Stimulated activated naive B cell treated with anti-CD40 and anti-IgM and Interleukin-4, amounts not matched to agents 10 μg/mL and 1 μg/mL and 100 μg/mL, for 72 hours (primary cell): Measurements from ENCODE around the gene PBX1.
"Not testable (repeated sequence)": the region's sequence is repeated elsewhere in the genome, so short reads cannot be mapped to it uniquely, and the experiment has no call there.

Experiments
- ATAC-seq, 2 donors: fragments of 150-1000 bp; cut with Tn5 transposase; replicated peaks; 2 replicates each; pipeline ENCODE4 v1.10.0; 2021; ENCODE audit warnings: moderate library complexity in 1 of 2
- DNase-seq: peaks from one replicate; pipeline ENCODE4 v3.0.0; 2021
- H3K27ac Mint-ChIP-seq: one replicate; pipeline ENCODE4 v1.8.0; 2022; ENCODE audit warnings: mild to moderate bottlenecking, mixed read lengths
- H3K27me3 Mint-ChIP-seq, 2 donors: one replicate each; pipeline ENCODE4 v1.8.0; 2022; ENCODE audit warnings: mixed read lengths in 2 of 2
- H3K36me3 Mint-ChIP-seq, 2 donors: one replicate each; pipeline ENCODE4 v1.8.0; 2022; ENCODE audit warnings: mixed read lengths in 2 of 2, mild to moderate bottlenecking in 1 of 2
- H3K4me1 Mint-ChIP-seq, 2 donors: one replicate each; pipeline ENCODE4 v1.8.0; 2022; ENCODE audit warnings: mixed read lengths in 2 of 2, mild to moderate bottlenecking in 1 of 2
- H3K4me3 Mint-ChIP-seq, 2 donors: one replicate each; pipeline ENCODE4 v1.8.0; 2022; ENCODE audit warnings: mild to moderate bottlenecking in 2 of 2, mixed read lengths in 2 of 2, moderate library complexity in 1 of 2
- H3K9me3 Mint-ChIP-seq, 2 donors: one replicate each; pipeline ENCODE4 v1.8.0; 2022; ENCODE audit warnings: mixed read lengths in 2 of 2, mild to moderate bottlenecking in 1 of 2

PBX1 gene

GRCh38 chr1:164558461-164559341 lies at the start of gene PBX1:
PBX1 (plus strand) TSS chr1:164559184.
- peaks cover 0 to 2% of the 10 kb centered on the region in 2 donors for H3K9me3 Mint-ChIP-seq
- ATAC-seq (peak; percentile 100), DNase-seq (peak; percentile 70)
- H3K27me3 Mint-ChIP-seq: peaks cover 24 to 31% of the 10 kb centered on the region in 2 donors
- peak within 1 kb of the TSS; percentile 72 to 74 for H3K4me3 Mint-ChIP-seq
- H3K27ac Mint-ChIP-seq: no peak within 1 kb of the TSS
- no peaks in the 10 kb centered on the region for H3K36me3 Mint-ChIP-seq
- H3K4me1 Mint-ChIP-seq: peaks cover 2 to 13% of the 10 kb centered on the region in 2 donors

- no peak for ATAC-seq
- no peaks in the 10 kb centered on the region for H3K4me1 Mint-ChIP-seq
- H3K36me3 Mint-ChIP-seq: no peaks in the 10 kb centered on the region
- no peak overlapping the region for H3K4me3 Mint-ChIP-seq
- DNase-seq: no peak
- no peak overlapping the region for H3K27ac Mint-ChIP-seq
- no peaks in the 10 kb centered on the region for H3K27me3 Mint-ChIP-seq
- H3K9me3 Mint-ChIP-seq: peaks cover 0 to 2% of the 10 kb centered on the region in 2 donors
Observed at GRCh38 chr1:164510435-164510834, 48.5 kb upstream of the PBX1 start.

GRCh38 chr1:164511001-164511705 lies 47.8 kb upstream of the PBX1 start:
- H3K27ac Mint-ChIP-seq: no peak overlapping the region
- no peaks in the 10 kb centered on the region for H3K9me3 Mint-ChIP-seq
- H3K4me3 Mint-ChIP-seq: no peak overlapping the region
- no peak for DNase-seq
- H3K36me3 Mint-ChIP-seq: no peaks in the 10 kb centered on the region
- no peak for ATAC-seq
- H3K4me1 Mint-ChIP-seq: no peaks in the 10 kb centered on the region
- no peaks in the 10 kb centered on the region for H3K27me3 Mint-ChIP-seq

- no peak for ATAC-seq
- no peak for DNase-seq
- no peaks in the 10 kb centered on the region for H3K36me3 Mint-ChIP-seq
- no peak overlapping the region for H3K4me3 Mint-ChIP-seq
- no peak overlapping the region for H3K27ac Mint-ChIP-seq
- no peaks in the 10 kb centered on the region for H3K9me3 Mint-ChIP-seq
- H3K4me1 Mint-ChIP-seq: no peaks in the 10 kb centered on the region
- no peaks in the 10 kb centered on the region for H3K27me3 Mint-ChIP-seq
Observed at GRCh38 chr1:164515231-164515630, 43.8 kb upstream of the PBX1 start.

GRCh38 chr1:164515711-164516331 lies 43.2 kb upstream of the PBX1 start:
- no peak for DNase-seq
- H3K9me3 Mint-ChIP-seq: no peaks in the 10 kb centered on the region
- no peaks in the 10 kb centered on the region for H3K36me3 Mint-ChIP-seq
- no peak for ATAC-seq
- no peak overlapping the region for H3K27ac Mint-ChIP-seq
- H3K27me3 Mint-ChIP-seq: no peaks in the 10 kb centered on the region
- no peak overlapping the region for H3K4me3 Mint-ChIP-seq
- no peaks in the 10 kb centered on the region for H3K4me1 Mint-ChIP-seq

- H3K4me3 Mint-ChIP-seq: no peak overlapping the region
Observed at GRCh38 chr1:164516591-164516990, 42.4 kb upstream of the PBX1 start.

GRCh38 chr1:164518692-164519332 lies 40.2 kb upstream of the PBX1 start:
- no peak overlapping the region for H3K27ac Mint-ChIP-seq
- H3K27me3 Mint-ChIP-seq: no peaks in the 10 kb centered on the region
- no peaks in the 10 kb centered on the region for H3K9me3 Mint-ChIP-seq
- H3K36me3 Mint-ChIP-seq: no peaks in the 10 kb centered on the region
- H3K4me1 Mint-ChIP-seq: no peaks in the 10 kb centered on the region
- no peak for ATAC-seq
- no peak overlapping the region for H3K4me3 Mint-ChIP-seq
- DNase-seq: no peak

More at GRCh38 chr1:164516591-164516990, 42.4 kb upstream of the PBX1 start:
- Mint-ChIP-seq H3K27ac (no peak overlapping the region), H3K9me3 (no peaks in the 10 kb centered on the region), H3K36me3 (no peaks in the 10 kb centered on the region), H3K27me3 (no peaks in the 10 kb centered on the region), H3K4me1 (no peaks in the 10 kb centered on the region)
- no peak for DNase-seq
- ATAC-seq: no peak

GRCh38 chr1:164519426-164519825 lies 39.6 kb upstream of the PBX1 start:
- Mint-ChIP-seq H3K27ac (no peak overlapping the region), H3K27me3 (no peaks in the 10 kb centered on the region), H3K4me3 (no peak overlapping the region), H3K9me3 (no peaks in the 10 kb centered on the region), H3K4me1 (no peaks in the 10 kb centered on the region), H3K36me3 (no peaks in the 10 kb centered on the region)
- DNase-seq: no peak
- no peak for ATAC-seq

GRCh38 chr1:164524810-164525209 lies 34.2 kb upstream of the PBX1 start:
- H3K27me3 Mint-ChIP-seq: no peaks in the 10 kb centered on the region
- no peak for ATAC-seq
- peaks cover 2 to 4% of the 10 kb centered on the region in 2 donors for H3K36me3 Mint-ChIP-seq
- no peak for DNase-seq
- H3K4me3 Mint-ChIP-seq: no peak overlapping the region
- no peak overlapping the region for H3K27ac Mint-ChIP-seq
- H3K9me3 Mint-ChIP-seq: peaks cover 6 to 10% of the 10 kb centered on the region in 2 donors
- no peaks in the 10 kb centered on the region for H3K4me1 Mint-ChIP-seq

GRCh38 chr1:164534863-164535610 lies 23.9 kb upstream of the PBX1 start:
- ATAC-seq (no peak), DNase-seq (no peak)
- peaks cover 0 to 2% of the 10 kb centered on the region in 2 donors for H3K9me3 Mint-ChIP-seq
- no peaks in the 10 kb centered on the region for H3K27me3 Mint-ChIP-seq
- H3K36me3 Mint-ChIP-seq: no peaks in the 10 kb centered on the region
- no peak overlapping the region for H3K27ac Mint-ChIP-seq
- no peaks in the 10 kb centered on the region for H3K4me1 Mint-ChIP-seq
- H3K4me3 Mint-ChIP-seq: no peak overlapping the region

- not testable (repeated sequence) for H3K36me3 Mint-ChIP-seq, H3K4me1 Mint-ChIP-seq, H3K27ac Mint-ChIP-seq, DNase-seq, H3K4me3 Mint-ChIP-seq, ATAC-seq
- Mint-ChIP-seq H3K27me3 (peaks cover 8 to 11% of the 10 kb centered on the region in 2 donors), H3K9me3 (peaks cover 20 to 25% of the 10 kb centered on the region in 2 donors)
Observed at GRCh38 chr1:164552463-164552988, 6.5 kb upstream of the PBX1 start.

GRCh38 chr1:164557270-164557669 lies 1.7 kb upstream of the PBX1 start:
- DNase-seq (no peak), ATAC-seq (no peak)
- peaks cover 8 to 9% of the 10 kb centered on the region in 2 donors for H3K9me3 Mint-ChIP-seq
- no peak overlapping the region for H3K27ac Mint-ChIP-seq
- peaks cover 24 to 31% of the 10 kb centered on the region in 2 donors for H3K27me3 Mint-ChIP-seq
- H3K4me3 Mint-ChIP-seq: no peak overlapping the region
- H3K36me3 Mint-ChIP-seq: peaks cover 2 to 3% of the 10 kb centered on the region in 2 donors
- H3K4me1 Mint-ChIP-seq: peaks cover 2 to 17% of the 10 kb centered on the region in 2 donors

GRCh38 chr1:164559342-164560051 lies 513 bp downstream of the PBX1 start:
- peaks cover 24 to 31% of the 10 kb centered on the region in 2 donors for H3K27me3 Mint-ChIP-seq

More at GRCh38 chr1:164559342-164560051, 513 bp downstream of the PBX1 start:
- Mint-ChIP-seq H3K36me3 (no peaks in the 10 kb centered on the region), H3K4me1 (peaks cover 2 to 13% of the 10 kb centered on the region in 2 donors), H3K27ac (no peak overlapping the region), H3K9me3 (peaks cover 0 to 2% of the 10 kb centered on the region in 2 donors), H3K4me3 (peak overlapping the region; percentile 72 to 74)
- DNase-seq: no peak
- no peak for ATAC-seq
